GM23338 (cell line): ENCODE measurements around the gene TRAF3IP1.

Source experiments
- CREB1 ChIP-seq: fragments of 250-450 bp; sonication (Bioruptor Pico); IDR thresholded peaks from 2 replicates; pipeline ENCODE4 v1.5.0; 2020; ENCODE audit warnings: low read depth, mild to moderate bottlenecking, moderate library complexity
- ETS1 ChIP-seq: IDR thresholded peaks from 2 replicates; pipeline ENCODE4 v1.6.1; 2016; ENCODE audit warnings: antibody characterized with exemption
- EZH2 ChIP-seq: fragments of 200-600 bp; sonication (generic); IDR thresholded peaks from one replicate; pipeline ENCODE4 v1.8.0; 2017; ENCODE audit warnings: antibody characterized with exemption, mild to moderate bottlenecking, low read depth; ENCODE audit not compliant: unreplicated experiment
- EZH2phosphoT487 ChIP-seq: fragments of 200-600 bp; sonication (generic); IDR thresholded peaks from one replicate; pipeline ENCODE4 v1.8.1; 2018; ENCODE audit warnings: antibody characterized with exemption; ENCODE audit not compliant: unreplicated experiment
- JUNB ChIP-seq: IDR thresholded peaks from one replicate; pipeline ENCODE4 v1.6.1; 2016; ENCODE audit warnings: antibody characterized with exemption; ENCODE audit not compliant: unreplicated experiment
- NANOG ChIP-seq: IDR thresholded peaks from 2 replicates; pipeline ENCODE4 v1.6.1; 2016; ENCODE audit warnings: antibody characterized with exemption, borderline replicate concordance
- POLR2AphosphoS5 ChIP-seq: IDR thresholded peaks from 2 replicates; pipeline ENCODE4 v1.6.1; 2016; ENCODE audit warnings: antibody characterized with exemption, low read depth
- REST ChIP-seq: IDR thresholded peaks from one replicate; pipeline ENCODE4 v1.6.1; 2018; ENCODE audit warnings: antibody characterized with exemption; ENCODE audit not compliant: unreplicated experiment
- STAT1 ChIP-seq: IDR thresholded peaks from one replicate; pipeline ENCODE4 v1.6.1; 2016; ENCODE audit warnings: antibody characterized with exemption; ENCODE audit not compliant: unreplicated experiment
- ZNF114 ChIP-seq: fragments of 250-450 bp; sonication (Bioruptor Pico); IDR thresholded peaks from 2 replicates; pipeline ENCODE4 v1.5.0; 2020; ENCODE audit warnings: mild to moderate bottlenecking, moderate library complexity
- ZNF331 ChIP-seq: fragments of 250-450 bp; sonication (Bioruptor Pico); IDR thresholded peaks from 2 replicates; pipeline ENCODE4 v1.5.0; 2020; ENCODE audit warnings: low read depth, mild to moderate bottlenecking, moderate library complexity
- ZNF462 ChIP-seq: fragments of 250-450 bp; sonication (Bioruptor Pico); IDR thresholded peaks from 2 replicates; pipeline ENCODE4 v1.5.0; 2020; ENCODE audit warnings: mild to moderate bottlenecking, moderate library complexity
- TF ChIP-seq, protein P1 (sequence below), 2 experiments: fragments of 200-600 bp in 1 of 2; sonication (generic) in 1 of 2; conservative IDR thresholded peaks; 2 replicates each; pipeline versions ENCODE4 v1.5.1 to v1.6.1; 2016 to 2017; ENCODE audit warnings: antibody characterized with exemption in 2 of 2, low read depth in 2 of 2, mild to moderate bottlenecking in 2 of 2, moderate library complexity in 1 of 2

DNA sequence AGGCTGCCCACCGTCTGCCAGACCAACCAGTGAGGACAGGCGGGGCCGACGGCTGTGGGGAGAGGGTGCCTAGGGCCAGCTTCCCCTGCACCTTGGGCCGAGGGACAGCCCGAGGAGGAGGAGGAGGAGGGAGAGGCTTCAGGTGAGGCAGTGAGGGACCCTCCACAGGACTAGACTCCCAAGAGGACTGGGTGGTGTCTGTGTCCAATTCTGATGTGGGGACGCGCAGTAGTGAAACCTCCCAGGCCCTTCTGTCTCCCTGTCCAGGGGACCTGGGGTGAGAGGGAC, 86.6 kb downstream of the TRAF3IP1 start:
- no peak for TF ChIP-seq POLR2AphosphoS5
- TF ChIP-seq, protein P1, sequence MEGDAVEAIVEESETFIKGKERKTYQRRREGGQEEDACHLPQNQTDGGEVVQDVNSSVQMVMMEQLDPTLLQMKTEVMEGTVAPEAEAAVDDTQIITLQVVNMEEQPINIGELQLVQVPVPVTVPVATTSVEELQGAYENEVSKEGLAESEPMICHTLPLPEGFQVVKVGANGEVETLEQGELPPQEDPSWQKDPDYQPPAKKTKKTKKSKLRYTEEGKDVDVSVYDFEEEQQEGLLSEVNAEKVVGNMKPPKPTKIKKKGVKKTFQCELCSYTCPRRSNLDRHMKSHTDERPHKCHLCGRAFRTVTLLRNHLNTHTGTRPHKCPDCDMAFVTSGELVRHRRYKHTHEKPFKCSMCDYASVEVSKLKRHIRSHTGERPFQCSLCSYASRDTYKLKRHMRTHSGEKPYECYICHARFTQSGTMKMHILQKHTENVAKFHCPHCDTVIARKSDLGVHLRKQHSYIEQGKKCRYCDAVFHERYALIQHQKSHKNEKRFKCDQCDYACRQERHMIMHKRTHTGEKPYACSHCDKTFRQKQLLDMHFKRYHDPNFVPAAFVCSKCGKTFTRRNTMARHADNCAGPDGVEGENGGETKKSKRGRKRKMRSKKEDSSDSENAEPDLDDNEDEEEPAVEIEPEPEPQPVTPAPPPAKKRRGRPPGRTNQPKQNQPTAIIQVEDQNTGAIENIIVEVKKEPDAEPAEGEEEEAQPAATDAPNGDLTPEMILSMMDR (conservative IDR thresholded peaks at IDR 0.05; ENCODE audit: low read depth in 2 of 2): no peak
- TF ChIP-seq REST: no peak
- no peak for TF ChIP-seq EZH2phosphoT487
- no peak for TF ChIP-seq CREB1 (CRISPR knock-in tag)
- TF ChIP-seq EZH2: no peak
- TF ChIP-seq JUNB: no peak
- TF ChIP-seq STAT1: no peak
- TF ChIP-seq NANOG: no peak
- TF ChIP-seq ZNF462 (CRISPR knock-in tag): no peak
- TF ChIP-seq ZNF331 (CRISPR knock-in tag): no peak
- no peak for TF ChIP-seq ZNF114 (CRISPR knock-in tag)
- TF ChIP-seq ETS1: no peak
